NCI-H774 (cell line): ENCODE measurements around the gene PARP9.

ENCODE experiments used
- DNase-seq: peaks from one replicate; lab custom pipeline; 2025; lab: John Stamatoyannopoulos, UW

PARP9 gene

GRCh38 chr3:122484985-122485384 lies 79.1 kb downstream of the PARP9 start:
- DNase-seq: no peak

- no peak for DNase-seq
Measured at GRCh38 chr3:122481390-122481789, 82.7 kb downstream of the PARP9 start.
